CD14-positive monocyte (primary cell): Measurements from ENCODE around the gene ELP1. TPM values are rescaled to one million over a fixed set of nuclear protein-coding genes. Genes with fewer than 3 reads are reported as not detected.

Experiments
- DNase-seq, 3 donors: peaks; one replicate each; pipeline ENCODE4 v3.0.0-alpha.2; 2011 to 2022
- H2AFZ ChIP-seq: 2 replicates; pipeline ENCODE4 v1.6.0; 2012; ENCODE audit warnings: mild to moderate bottlenecking, low read depth, low read length, inconsistent platforms; ENCODE audit not compliant: insufficient read depth, poor library complexity, severe bottlenecking
- H3K27ac ChIP-seq, 2 donors: 1 replicate in 1 of 2; 2 replicates in 1 of 2; pipeline ENCODE4 v1.5.1; 2012 to 2013; ENCODE audit warnings: low read length in 2 of 2, control low read depth in 1 of 2, inconsistent platforms in 1 of 2, low read depth in 1 of 2, mild to moderate bottlenecking in 1 of 2
- H3K27me3 ChIP-seq, 2 donors: one replicate each; pipeline versions ENCODE4 v1.6.0 to v1.6.1; 2011 to 2013; ENCODE audit warnings: low read length in 2 of 2; ENCODE audit not compliant: control insufficient read depth in 2 of 2, insufficient read depth in 2 of 2
- H3K36me3 ChIP-seq, 2 donors: replicated peaks in 1 of 2; 1 replicate in 1 of 2; 2 replicates in 1 of 2; pipeline versions ENCODE4 v1.5.1 to v1.6.1; 2012 to 2013; ENCODE audit warnings: low read length in 2 of 2, control low read depth in 1 of 2, inconsistent platforms in 1 of 2, mild to moderate bottlenecking in 1 of 2; ENCODE audit not compliant: insufficient read depth in 2 of 2, control insufficient read depth in 1 of 2
- H3K4me1 ChIP-seq, 2 donors: 1 replicate in 1 of 2; 2 replicates in 1 of 2; pipeline versions ENCODE4 v1.5.1 to v1.6.1; 2012 to 2013; ENCODE audit warnings: low read length in 2 of 2, control low read depth in 1 of 2, inconsistent platforms in 1 of 2, mild to moderate bottlenecking in 1 of 2, moderate library complexity in 1 of 2; ENCODE audit not compliant: insufficient read depth in 2 of 2, control insufficient read depth in 1 of 2
- H3K4me2 ChIP-seq: replicated peaks from 2 replicates; pipeline ENCODE3; 2012; ENCODE audit warnings: low read length, moderate library complexity, mild to moderate bottlenecking; ENCODE audit not compliant: poor library complexity, severe bottlenecking; ENCODE audit errors: extremely low read depth
- H3K4me3 ChIP-seq, 3 experiments: fragments of 200-600 bp in 1 of 3; sonication (generic) in 1 of 3; replicated peaks in 1 of 3; 1 replicate in 2 of 3; 2 replicates in 1 of 3; pipeline ENCODE4 v1.5.1; 2011 to 2013; ENCODE audit warnings: low read length in 3 of 3, mild to moderate bottlenecking in 3 of 3, control low read depth in 2 of 3, low read depth in 2 of 3, inconsistent platforms in 1 of 3, moderate library complexity in 1 of 3
- H3K79me2 ChIP-seq: 2 replicates; pipeline ENCODE4 v1.6.0; 2012; ENCODE audit warnings: mild to moderate bottlenecking, control low read depth, inconsistent platforms, low read length, moderate library complexity; ENCODE audit not compliant: insufficient read depth
- H3K9ac ChIP-seq: 2 replicates; pipeline ENCODE4 v1.6.0; 2017; ENCODE audit warnings: low read length, mild to moderate bottlenecking; ENCODE audit not compliant: insufficient read depth, poor library complexity, severe bottlenecking
- H3K9me3 ChIP-seq, 2 donors: replicated peaks in 1 of 2; 1 replicate in 1 of 2; 2 replicates in 1 of 2; pipeline versions ENCODE4 v1.5.1 to v1.6.1; 2012 to 2013; ENCODE audit warnings: low read length in 2 of 2, control low read depth in 1 of 2; ENCODE audit not compliant: control insufficient read depth in 1 of 2, insufficient read depth in 1 of 2
- H4K20me1 ChIP-seq: 2 replicates; pipeline ENCODE4 v1.6.0; 2012; ENCODE audit warnings: mild to moderate bottlenecking, low read length, control low read depth, moderate library complexity; ENCODE audit not compliant: insufficient read depth
- H3K27ac Mint-ChIP-seq, 7 donors: one replicate each; pipeline ENCODE4 v1.8.0; 2020; ENCODE audit warnings: mild to moderate bottlenecking in 7 of 7, mixed read lengths in 7 of 7, moderate library complexity in 6 of 7, inconsistent platforms in 2 of 7
- H3K27me3 Mint-ChIP-seq, 3 donors: one replicate each; pipeline ENCODE4 v1.8.0; 2021 to 2022; ENCODE audit warnings: low read depth in 3 of 3, mild to moderate bottlenecking in 3 of 3, mixed read lengths in 3 of 3, moderate library complexity in 3 of 3, inconsistent platforms in 1 of 3
- H3K36me3 Mint-ChIP-seq, 2 donors: one replicate each; pipeline ENCODE4 v1.8.0; 2020; ENCODE audit warnings: mixed read lengths in 2 of 2, inconsistent platforms in 1 of 2, mild to moderate bottlenecking in 1 of 2
- H3K4me1 Mint-ChIP-seq: one replicate; pipeline ENCODE4 v1.8.0; 2020; ENCODE audit warnings: mild to moderate bottlenecking, mixed read lengths
- H3K4me3 Mint-ChIP-seq, 2 donors: one replicate each; pipeline ENCODE4 v1.8.0; 2020; ENCODE audit warnings: mild to moderate bottlenecking in 2 of 2, mixed read lengths in 2 of 2, moderate library complexity in 1 of 2
- H3K9me3 Mint-ChIP-seq, 7 donors: one replicate each; pipeline ENCODE4 v1.8.0; 2020 to 2022; ENCODE audit warnings: mixed read lengths in 7 of 7, mild to moderate bottlenecking in 6 of 7, moderate library complexity in 6 of 7, inconsistent platforms in 2 of 7
- CTCF ChIP-seq: fragments of 200-600 bp; IDR thresholded peaks from one replicate; pipeline ENCODE4 v1.8.0; 2022; ENCODE audit warnings: antibody characterized with exemption, mild to moderate bottlenecking
- WGBS: methylation state at CpG from one replicate; pipeline ENCODE4 v1.1.5; 2013; ENCODE audit warnings: missing lambda C conversion rate; ENCODE audit not compliant: insufficient coverage; 5-methylcytosine and 5-hydroxymethylcytosine counted together
- intact Hi-C, 2 donors: fragments of 100-400 bp; cut with micrococcal nuclease; formaldehyde crosslinking; loops; one replicate each; pipeline versions ENCODE4 v1.15.0 to v1.15.1; 2023
- polyA plus RNA-seq, 3 donors: library from polyadenylated mRNA; depleted of rRNA in 1 of 3; unstranded in 2 of 3; stranded (reverse) in 1 of 3; fragments of 300-500 nt in 2 of 3; fragments of >200 nt in 1 of 3; fragmentation: Illumina TruSeq in 2 of 3; gene quantifications; 1 replicate in 2 of 3; 2 replicates in 1 of 3; pipeline ENCODE4 v1.2.3, GENCODE V29; 2012 to 2021

The ELP1 gene
- polyA plus RNA-seq, 3 donors = 7.9 to 12.2 (median 11.1) TPM

- Histone ChIP-seq H4K20me1 (no peaks in the 10 kb centered on the region), H3K36me3 (no peaks in the 10 kb centered on the region), H3K9ac (no peak overlapping the region), H3K79me2 (no peaks in the 10 kb centered on the region), H3K4me1 (peaks cover 22 to 25% of the 10 kb centered on the region in 2 donors), H3K27ac (no peak overlapping the region), H3K27me3 (no peaks in the 10 kb centered on the region), H2AFZ (no peak overlapping the region), H3K4me3 (no peak overlapping the region), H3K9me3 (no peaks in the 10 kb centered on the region), H3K4me2 (no peak overlapping the region)
- WGBS = no CpG with 5 or more reads among the region's 3 CpGs
- no peak for TF ChIP-seq CTCF
- H3K36me3 Mint-ChIP-seq = no peaks in the 10 kb centered on the region
- H3K27me3 Mint-ChIP-seq = peaks cover 0 to 3% (median 2%) of the 10 kb centered on the region in 3 donors
- H3K4me1 Mint-ChIP-seq = peaks cover 25% of the 10 kb centered on the region
- H3K9me3 Mint-ChIP-seq = peaks cover 0 to 4% (median 0%) of the 10 kb centered on the region in 7 donors
- no peak overlapping the region for H3K4me3 Mint-ChIP-seq
- DNase-seq = no peak
- no peak overlapping the region for H3K27ac Mint-ChIP-seq
- intact Hi-C loops = no loop called here
Measured at GRCh38 chr9:108832179-108832500, 101.8 kb downstream of the ELP1 start.

- peaks cover 0 to 4% (median 0%) of the 10 kb centered on the region in 7 donors for H3K9me3 Mint-ChIP-seq
- H3K4me2 ChIP-seq = no peak overlapping the region
- intact Hi-C loops = no loop called here
Measured at GRCh38 chr9:108831496-108832178, 102.3 kb downstream of the ELP1 start.

More at GRCh38 chr9:108831496-108832178, 102.3 kb downstream of the ELP1 start:
- no peak overlapping the region for H3K9ac ChIP-seq
- H3K27ac Mint-ChIP-seq = no peak overlapping the region
- no peaks in the 10 kb centered on the region for H3K9me3 ChIP-seq
- H3K36me3 ChIP-seq = no peaks in the 10 kb centered on the region
- H3K27ac ChIP-seq = no peak overlapping the region
- 100% methylated on average over 1 of the region's 1 CpG for WGBS
- no peaks in the 10 kb centered on the region for H3K79me2 ChIP-seq
- H3K27me3 ChIP-seq = no peaks in the 10 kb centered on the region
- H3K36me3 Mint-ChIP-seq = no peaks in the 10 kb centered on the region
- no peak overlapping the region for H3K4me3 ChIP-seq
- H2AFZ ChIP-seq = no peak overlapping the region
- no peak overlapping the region for H3K4me3 Mint-ChIP-seq
- TF ChIP-seq CTCF = no peak
- DNase-seq = no peak
- no peaks in the 10 kb centered on the region for H4K20me1 ChIP-seq
- peaks cover 23% of the 10 kb centered on the region for H3K4me1 Mint-ChIP-seq
- peaks cover 0 to 3% (median 2%) of the 10 kb centered on the region in 3 donors for H3K27me3 Mint-ChIP-seq
- peaks cover 22 to 24% of the 10 kb centered on the region in 2 donors for H3K4me1 ChIP-seq
